HG03280 (cell line): Measurements from ENCODE around the gene RASGEF1C.

ENCODE experiments used
- ATAC-seq: cut with Tn5 transposase; IDR thresholded peaks from one replicate; pipeline ENCODE4 v1.9.1; 2021; ENCODE audit warnings: mild to moderate bottlenecking, moderate library complexity; ENCODE audit not compliant: unreplicated experiment

RASGEF1C gene

DNA sequence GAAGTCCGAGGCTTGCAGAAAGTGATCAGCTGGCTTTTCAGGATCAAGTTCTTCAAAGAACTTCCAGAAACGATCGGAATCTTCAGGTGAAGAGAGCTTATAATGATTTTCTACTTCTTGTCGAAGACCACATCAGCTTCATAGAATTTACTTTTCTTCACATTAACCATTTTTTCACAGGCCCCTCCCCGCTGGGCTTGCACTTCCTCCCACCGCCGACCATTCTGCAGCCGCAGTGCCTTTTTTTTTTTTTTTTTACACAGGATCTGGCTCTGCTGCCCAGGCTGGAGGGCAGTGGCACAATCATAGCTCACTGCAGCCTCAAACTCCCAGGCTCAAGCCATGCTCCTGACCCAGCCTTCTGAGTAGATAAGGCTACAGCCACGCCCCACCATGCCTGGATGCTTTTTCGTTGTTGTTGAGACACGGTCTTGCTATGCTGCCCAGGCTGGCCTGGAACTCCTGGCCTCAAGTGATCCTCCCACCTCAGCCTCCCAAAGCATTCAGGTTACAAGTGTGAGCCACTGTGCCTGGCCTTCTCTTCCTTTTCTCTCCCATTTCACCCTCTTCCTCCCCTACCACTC lies 122.1 kb downstream of the RASGEF1C start:
- no peak for ATAC-seq

DNA sequence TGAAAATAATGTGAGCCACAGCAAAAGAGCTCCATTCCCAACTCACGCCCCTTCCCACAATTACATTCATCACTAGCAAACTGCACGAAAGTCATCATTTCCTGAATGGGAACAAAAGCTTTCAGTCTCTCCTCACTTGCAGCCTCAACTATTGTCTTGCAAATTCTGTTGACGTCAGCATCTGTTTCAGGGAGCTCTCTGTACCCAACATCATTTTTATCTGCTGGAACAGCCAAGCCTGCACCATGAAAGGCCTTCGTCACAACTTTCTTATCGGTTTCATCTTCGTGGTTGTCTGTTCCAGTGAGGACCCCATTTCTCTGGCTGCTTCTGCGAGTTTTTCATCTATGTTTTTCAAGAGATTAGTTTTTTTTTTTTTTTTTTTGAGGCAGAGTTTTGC lies 123.2 kb downstream of the RASGEF1C start:
- no peak for ATAC-seq

DNA sequence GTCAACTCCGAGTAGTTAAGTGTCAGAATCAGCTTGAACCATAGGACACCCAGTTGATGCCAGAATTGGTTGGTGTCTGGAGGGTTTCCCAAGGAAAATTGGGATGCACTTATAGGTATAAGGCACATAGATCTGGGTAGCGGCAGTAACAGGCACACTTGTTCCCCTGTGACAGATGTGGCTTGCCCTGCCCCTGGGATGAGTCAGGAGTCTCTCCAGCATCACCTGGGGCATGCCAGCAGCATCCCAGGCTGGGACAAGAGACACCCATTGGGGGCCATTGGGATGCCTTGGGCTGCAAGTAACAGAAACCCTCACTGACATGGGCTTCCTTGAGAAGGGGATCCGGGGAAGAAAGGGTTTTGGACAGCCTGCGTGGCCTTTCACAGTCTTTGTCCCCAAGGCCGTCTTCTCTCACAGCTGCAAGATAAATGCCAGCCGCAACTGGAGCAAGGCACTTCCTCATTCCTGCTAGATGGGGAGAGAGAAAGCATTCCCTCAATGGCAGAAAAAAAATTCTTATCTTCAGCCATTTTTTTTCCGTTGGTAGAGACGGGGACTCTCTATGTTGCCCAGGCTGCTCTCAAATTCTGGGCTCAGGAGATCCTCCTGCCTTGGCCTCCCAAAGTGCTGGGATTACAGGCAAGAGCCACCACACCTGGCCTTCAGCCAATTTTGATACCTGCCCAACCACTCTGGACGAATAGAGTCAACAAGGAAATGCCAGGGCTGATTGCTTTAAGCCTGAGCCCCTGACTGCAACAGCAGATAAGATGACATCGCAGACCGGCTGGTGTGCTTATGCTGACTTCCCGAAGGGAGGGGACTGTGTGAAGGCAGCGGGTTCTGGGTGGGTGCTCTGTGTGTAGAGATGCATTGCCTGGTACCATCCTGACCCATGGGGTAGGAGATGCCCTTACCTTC lies 124.1 kb downstream of the RASGEF1C start:
- no peak for ATAC-seq

DNA sequence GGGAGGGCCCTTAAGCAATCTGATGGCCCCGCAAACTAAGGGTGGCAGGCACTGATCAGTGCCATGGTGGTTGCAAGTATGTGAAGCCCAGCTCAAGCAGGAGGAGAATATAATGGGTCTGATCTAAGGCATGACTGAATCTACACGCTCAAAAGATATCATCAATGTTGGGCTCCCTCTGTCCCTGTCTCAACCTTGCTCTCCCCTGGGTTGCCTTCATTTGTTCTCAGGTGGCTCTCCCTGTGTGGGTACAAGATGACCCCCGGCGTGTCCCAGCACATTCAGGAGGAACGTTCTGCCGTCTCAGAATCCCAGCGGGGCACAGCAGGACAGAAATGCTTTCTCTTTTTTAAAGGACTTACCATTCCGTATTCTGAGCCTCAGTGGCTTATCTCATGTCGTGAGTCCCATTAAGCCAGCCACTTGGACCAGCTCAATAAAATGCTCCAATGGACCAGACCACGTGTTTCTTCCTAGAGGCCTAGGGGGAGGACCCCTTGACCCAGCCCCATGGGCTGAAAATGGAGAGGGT lies 125.4 kb downstream of the RASGEF1C start:
- no peak for ATAC-seq

DNA sequence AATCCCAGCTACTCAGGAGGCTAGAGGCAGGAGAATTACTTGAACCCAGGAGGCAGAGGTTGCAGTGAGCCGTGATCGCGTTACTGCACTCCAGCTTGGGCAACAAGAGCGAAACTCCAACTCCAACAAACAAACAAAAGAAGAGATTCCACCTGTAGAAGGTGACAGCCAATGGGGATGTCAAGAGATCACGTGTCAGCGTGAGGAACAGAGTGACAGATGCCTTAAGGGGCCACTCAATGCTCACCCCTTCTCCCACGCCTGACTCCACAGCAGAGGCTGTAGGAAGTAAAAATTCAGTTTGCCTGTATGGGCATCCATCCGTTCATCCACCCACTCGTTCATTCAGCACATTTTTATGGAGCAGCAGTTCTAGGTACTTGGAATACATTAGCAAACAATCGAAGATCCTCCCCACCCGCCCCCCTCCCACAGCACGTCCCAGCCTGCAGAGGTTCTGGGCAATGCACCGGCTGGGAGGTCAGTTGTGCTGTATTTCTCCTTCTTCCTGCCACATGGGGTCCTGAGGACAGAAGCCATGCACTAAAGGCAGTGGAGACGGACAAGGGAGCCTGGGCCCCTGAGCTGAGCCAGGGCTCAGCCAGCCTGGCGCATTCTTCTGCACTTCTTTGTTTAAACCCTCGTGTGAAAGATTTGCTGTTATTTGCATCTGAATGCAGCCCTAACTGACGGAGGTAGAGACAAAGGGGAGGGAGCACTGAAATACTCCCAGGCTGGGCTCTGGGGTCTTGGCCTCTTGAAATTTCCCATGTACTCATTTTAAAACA lies 126.2 kb downstream of the RASGEF1C start:
- no peak for ATAC-seq

DNA sequence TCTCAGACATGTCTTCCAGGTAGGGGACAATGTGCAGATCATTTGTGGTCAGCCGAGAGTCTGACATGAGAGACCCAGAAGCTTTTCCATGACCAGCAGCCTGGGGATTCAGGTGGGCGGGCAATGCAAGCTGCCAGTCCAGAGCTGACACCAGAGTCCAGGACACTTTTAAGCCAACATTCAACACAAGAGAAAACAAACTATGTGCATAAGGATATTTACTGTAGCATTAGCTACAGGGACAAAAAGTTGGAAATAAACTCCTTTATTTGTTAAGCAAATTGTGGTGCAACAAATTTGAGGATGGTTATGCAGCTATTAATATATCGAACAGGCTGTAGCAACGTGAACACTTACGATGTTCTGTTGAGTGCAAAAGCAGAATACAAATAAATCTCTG lies 127.5 kb downstream of the RASGEF1C start:
- ATAC-seq = no peak

DNA sequence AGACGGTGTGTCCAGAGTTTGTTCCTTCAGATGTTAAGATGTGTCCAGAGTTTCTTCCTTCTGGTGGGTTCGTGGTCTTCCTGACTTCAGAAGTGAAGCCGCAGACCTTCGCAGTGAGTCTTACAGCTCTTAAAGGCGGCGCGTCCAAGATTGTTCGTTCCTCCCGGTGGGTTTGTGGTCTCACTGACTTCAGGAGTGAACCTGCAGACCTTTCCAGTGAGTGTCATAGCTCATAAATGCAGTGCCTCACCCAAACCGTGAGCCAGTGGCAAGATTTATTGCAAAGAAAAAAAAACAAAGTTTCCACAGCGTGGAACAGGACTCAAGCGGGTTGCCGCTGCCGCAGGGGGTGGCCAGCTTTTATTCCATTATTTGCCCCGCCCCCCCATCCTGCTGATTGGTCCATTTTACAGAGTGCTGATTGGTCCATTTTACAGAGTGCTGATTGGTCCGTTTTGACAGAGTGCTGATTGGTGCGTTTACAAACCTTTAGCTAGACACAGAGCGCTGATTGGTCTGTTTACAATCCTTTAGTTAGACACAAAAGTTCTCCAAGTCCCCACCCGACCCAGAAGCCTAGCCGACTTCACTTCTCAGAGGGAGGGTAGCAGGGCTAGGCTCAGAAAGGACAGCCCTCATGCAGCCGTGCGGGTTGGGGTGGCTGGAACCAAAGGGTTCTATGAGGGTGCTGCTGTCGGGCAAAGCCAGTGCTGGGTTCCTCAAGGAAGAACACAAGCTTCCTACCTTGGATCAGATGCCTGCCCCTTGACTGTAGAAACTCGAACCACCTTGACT lies 128.3 kb downstream of the RASGEF1C start:
- no peak for ATAC-seq

DNA sequence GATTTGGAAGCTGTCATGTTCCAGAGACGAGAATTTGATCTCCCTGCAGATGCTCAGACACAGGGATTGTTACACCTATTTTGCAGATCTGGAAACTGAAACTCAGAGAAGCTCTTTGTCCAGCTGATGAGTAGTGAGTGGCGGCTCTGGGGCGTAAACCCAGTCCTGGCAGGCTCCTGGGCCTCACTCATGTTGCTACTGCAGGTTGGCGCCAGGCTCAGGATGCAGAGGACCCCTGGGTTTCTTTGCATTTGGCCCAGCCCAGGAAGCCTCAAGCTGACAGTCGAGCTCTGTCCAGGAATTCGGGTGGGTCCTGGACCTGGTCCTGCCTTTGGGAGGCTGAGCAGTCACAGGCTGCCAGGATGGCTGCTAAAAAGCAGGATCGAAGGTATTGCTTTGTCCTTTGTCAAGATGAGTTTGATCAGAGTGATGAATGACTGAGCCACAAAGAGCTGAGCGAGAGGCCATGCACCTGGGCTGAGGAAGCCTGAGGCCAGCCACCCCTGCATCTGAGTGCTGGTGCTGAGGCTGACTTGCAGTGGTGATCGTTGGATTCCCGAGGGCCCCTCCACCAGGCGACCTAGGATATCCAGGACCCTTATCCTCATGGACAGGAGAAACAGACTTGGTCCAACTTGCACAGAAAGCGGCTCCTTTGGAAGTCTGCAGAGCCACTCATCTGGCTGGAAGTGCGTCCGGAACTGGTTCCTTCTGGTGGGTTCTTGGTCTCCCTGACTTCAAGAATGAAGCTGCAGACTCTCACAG lies 129.1 kb downstream of the RASGEF1C start:
- ATAC-seq = no peak

DNA sequence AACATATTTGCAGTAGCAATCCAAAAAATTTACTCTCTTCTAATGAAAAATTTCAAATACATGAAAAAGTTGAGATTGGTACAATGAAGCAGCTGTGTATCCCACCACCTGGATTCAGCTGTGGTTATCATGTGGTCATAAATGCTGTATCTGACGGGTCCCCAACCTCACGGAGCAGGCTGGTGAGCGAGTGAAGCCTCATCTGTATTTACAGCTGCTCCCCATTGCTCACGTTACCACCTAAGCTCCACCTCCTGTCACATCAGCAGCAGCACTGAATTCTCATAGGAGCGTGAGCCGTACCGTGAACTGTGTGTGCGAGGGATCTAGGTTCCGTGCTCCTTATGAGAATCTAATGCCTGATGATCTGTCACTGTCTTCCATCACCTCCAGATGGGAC lies 130.7 kb downstream of the RASGEF1C start:
- no peak for ATAC-seq

DNA sequence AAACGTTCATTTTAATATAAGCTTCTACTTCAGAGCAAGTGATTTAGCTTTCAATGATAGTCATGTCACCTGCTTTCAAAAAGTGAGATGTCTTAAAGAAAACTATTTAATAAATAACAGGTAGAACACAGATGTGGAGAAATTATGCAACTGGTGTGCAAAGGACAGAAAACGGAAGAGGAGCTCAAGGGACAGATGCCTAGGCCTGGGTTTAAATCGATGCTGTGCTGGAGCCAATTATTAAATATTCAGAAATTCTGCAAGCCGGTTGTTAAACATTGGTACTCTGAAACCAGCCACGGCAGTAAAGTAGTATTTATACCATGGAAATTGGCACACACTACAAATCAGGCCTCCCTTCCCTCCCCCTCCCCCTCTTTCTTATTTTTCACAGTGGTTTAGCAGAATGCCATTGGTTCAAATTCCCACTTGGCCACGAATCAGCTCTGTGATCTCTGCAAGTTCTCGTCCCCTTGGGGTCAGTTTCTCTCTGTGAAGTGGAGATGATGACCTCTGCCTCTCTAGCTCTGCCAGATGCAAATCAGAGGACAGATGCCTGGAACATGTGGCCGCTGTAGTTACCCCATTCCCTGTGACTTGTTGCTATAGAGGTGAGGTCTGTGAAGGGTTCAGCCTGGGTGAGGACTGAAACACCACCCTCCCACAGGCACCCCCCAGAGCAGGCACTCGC lies 131.3 kb downstream of the RASGEF1C start:
- ATAC-seq = no peak

DNA sequence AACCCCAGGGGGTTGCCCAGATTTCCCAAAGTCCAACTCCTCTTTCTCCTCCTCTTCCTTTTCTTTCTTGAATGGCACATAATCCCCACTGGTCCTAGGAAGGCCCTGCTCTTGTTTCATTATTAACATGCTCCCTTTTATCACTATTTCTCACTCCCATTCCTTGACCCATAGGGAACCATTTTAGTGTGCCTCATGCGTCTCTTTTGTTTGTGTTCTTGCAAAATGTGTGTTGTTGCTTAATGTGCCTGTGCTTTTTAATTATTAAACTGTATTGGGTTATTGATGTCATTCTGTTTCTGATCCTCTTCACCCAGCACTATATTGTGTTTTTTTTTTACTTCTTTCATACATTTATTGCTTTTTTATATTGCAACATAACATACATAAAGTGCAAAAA lies 133.3 kb downstream of the RASGEF1C start:
- ATAC-seq = no peak

DNA sequence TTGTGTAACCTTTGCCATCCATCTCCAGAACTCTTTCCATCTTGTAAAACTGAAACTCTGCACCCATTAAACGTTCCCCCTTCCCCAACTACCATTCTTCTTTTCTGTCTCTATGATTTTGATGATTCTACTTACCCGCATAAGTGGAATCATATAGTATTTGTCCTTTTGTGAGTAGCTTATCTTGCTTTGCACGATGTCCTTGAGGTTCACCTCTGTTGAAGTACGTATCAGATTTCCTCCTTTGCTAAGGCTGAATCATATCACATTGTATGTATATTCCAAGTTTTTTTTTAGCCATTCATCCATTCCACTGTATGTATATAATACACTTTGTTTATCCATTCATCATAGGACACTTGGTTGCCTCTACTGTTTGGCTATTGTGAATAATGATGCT lies 134.5 kb downstream of the RASGEF1C start:
- ATAC-seq = no peak

DNA sequence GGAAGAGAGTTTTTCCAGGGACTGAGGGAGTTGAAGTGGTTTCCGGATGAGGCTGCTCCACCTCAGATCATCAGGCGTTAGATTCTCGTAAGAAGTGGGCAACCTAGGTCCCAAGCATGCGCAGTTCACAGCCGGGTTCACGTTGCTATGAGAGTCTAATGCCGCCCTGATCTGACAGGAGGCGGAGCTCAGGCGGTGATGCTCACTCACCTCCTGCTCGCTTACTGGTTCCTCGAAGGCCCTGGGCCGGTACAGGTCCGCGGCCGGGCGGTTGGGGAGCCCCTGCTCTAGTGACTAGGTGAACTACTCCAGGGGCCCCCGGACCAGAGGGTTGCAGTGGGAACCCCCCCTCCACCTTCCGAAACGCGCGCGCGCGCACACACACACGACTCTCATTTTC lies 136.5 kb downstream of the RASGEF1C start:
- no peak for ATAC-seq

DNA sequence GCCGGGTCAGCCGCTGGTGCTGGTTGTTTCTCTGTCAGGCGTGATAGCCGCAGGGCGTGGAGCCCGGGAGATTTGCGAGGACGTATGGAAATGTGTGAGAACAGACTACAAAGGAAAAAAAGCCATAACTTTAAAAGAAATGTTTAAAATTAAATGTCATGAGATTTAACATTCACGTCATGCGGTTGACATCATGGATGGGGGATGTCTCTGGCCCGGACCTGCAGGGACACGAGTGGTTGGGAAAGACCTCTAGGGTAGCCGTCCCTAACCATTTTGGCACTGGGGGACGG lies 136.8 kb downstream of the RASGEF1C start:
- no peak for ATAC-seq

DNA sequence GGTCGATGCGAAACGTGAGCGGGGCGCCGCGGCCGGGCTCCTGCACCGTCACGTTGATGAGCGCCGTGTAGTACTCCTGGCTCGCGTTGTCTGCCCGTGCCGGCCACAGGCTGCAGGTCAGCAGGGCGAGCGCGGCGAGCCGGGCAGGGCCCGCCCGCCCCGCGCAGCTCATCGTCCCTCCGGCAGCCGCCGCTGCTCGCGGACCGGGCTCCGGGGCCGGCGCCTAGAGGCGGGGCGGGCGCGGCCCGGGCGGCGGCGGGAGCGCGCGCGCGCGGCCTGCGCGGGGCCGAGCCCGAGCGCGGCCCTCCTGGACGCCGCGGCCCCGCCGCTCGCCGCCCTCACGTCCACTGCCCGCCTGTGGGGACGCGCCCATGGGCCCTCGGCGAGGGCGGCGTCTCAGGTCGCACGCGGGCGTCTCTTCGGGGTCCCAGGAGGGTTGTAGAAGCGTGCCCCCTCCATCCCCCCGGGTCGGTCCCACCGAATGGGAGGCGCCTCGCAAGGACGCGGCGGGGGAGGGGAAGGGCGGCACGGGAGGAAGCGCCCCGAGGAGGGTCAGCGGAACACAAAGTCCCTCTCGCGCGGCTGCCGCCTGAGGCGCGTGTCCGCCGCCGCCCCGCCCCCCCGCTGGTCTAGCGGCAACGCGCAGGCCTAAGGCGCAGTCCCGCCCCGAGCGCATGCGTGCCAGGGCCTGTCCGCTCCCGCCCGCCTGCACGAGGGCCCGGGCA lies 137.3 kb downstream of the RASGEF1C start, which contains the start of gene RNF130:
Gene RNF130 (minus strand): TSS at position 229 of the 725 bp plus-strand sequence. CDS start 57 bp downstream, at position 172.
- no peak for ATAC-seq

DNA sequence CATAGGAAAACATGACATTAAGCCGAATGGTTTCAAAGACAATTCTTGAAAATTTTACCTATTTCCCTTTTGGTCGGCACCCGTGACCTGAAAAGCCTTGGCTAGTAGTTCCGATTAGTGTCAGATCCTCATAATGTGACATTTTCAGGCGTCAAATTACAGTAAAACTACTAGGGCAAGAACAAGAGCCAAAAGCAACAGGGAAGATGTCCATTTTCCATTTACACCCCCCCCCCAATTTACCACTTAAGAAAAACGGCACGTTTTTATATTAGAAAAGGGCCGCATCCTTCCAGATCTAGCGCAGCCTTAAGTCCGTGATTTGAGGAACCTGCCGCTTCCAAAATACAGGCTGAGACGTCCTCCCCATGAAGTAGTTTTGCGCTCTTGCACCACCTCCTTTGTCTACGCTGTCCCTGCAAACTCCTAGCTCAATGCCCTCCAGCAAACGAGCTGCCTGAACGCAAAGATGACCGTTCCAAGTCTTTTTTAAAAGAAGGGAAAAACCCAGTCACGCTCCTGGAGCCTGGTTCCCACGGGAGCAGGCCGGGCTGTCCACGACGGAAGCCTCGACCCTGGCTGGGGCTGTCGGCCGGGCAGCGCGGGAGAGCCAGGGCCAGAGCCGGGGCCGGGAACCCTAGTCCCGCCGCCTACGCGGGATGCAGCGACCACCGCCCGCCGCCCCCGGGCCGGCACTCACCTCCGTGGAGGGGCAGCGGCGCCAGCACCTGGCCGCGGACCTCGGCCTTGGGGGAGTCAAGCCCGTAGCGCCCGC lies 138.1 kb downstream of the RASGEF1C start:
- no peak for ATAC-seq

DNA sequence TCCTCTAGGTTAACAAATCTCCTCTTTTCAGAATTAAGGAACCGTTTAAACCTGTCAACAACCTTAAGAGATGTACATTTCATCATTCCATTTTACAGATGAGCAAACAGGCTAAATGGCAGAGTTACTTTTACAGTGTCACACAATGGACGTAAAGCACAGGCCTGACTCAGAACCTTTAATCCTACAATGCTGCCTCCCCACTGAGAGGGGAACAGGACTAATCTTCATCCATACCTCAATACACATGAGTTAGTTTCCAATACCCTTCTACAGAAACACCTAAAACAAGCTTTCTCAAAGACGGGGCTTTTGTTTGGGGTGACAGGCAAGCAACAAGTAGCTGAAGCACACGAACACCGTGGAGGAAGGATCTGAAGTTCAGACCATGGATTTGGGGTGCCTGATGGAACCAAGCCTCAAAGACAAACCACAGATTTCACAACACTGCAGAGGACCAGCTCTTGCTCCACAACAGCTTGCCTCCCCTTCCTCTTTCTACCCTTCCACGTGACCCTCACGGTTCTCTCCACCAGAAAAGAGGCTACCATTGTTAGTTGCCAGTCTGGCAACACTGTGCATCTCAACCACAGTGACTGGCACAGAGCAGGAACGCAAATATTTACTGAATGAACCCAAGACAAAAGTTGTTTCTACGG lies 139.3 kb downstream of the RASGEF1C start:
- ATAC-seq = no peak
